ENCODE data around the gene OR2T5.
"Not testable (repeated sequence)": the region's sequence is repeated elsewhere in the genome, so short reads cannot be mapped to it uniquely, and the experiment has no call there.

OR2T5 gene, protein sequence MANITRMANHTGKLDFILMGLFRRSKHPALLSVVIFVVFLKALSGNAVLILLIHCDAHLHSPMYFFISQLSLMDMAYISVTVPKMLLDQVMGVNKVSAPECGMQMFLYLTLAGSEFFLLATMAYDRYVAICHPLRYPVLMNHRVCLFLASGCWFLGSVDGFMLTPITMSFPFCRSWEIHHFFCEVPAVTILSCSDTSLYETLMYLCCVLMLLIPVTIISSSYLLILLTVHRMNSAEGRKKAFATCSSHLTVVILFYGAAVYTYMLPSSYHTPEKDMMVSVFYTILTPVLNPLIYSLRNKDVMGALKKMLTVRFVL

DNA sequence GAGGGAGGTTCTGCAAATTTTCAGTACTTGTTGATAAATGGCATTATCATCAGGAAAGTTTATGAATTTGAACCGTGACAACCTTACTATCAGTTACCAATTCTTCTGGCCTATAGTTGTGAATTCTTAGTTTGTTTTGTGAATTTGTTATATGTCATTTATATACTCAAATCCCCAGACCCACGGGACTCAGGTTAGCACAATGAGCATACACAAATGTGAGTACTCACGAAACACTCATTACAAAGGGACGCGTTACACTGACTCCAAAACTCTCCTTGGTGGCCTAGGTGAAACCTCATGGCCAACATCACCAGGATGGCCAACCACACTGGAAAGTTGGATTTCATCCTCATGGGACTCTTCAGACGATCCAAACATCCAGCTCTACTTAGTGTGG is at the start of gene OR2T5:
OR2T5 (plus strand) TSS at position 301 of the 400 bp plus-strand sequence; CDS start at position 301, 0 bp downstream.
- H3K4me3 ChIP-seq (ENCODE audit: low read length): not testable (repeated sequence)

- H3K4me3 ChIP-seq (ENCODE audit: low read length): not testable (repeated sequence)
These were observed 49.7 kb upstream of the OR2T5 start for GRCh38 chr1:248438668-248439067.

- not testable (repeated sequence) for H3K4me3 ChIP-seq (ENCODE audit: low read length)
These were observed 49.1 kb upstream of the OR2T5 start for GRCh38 chr1:248439283-248439682.

GRCh38 chr1:248442500-248443277 is 45.7 kb upstream of the OR2T5 start:
- not testable (repeated sequence) for H3K4me3 ChIP-seq (ENCODE audit: low read length)

GRCh38 chr1:248444603-248445002 is 43.8 kb upstream of the OR2T5 start:
- H3K4me3 ChIP-seq (ENCODE audit: low read length): not testable (repeated sequence)

GRCh38 chr1:248445399-248445798 is 43.0 kb upstream of the OR2T5 start, which contains the start of gene OR2T2:
Gene OR2T2, plus strand, starts transcription at chr1:248445637. Its CDS starts 7,161 bp downstream, at chr1:248452798.
- not testable (repeated sequence) for H3K4me3 ChIP-seq (ENCODE audit: low read length)

- not testable (repeated sequence) for H3K4me3 ChIP-seq (ENCODE audit: low read length)
These were observed 39.8 kb upstream of the OR2T5 start for GRCh38 chr1:248448409-248449074.

DNA sequence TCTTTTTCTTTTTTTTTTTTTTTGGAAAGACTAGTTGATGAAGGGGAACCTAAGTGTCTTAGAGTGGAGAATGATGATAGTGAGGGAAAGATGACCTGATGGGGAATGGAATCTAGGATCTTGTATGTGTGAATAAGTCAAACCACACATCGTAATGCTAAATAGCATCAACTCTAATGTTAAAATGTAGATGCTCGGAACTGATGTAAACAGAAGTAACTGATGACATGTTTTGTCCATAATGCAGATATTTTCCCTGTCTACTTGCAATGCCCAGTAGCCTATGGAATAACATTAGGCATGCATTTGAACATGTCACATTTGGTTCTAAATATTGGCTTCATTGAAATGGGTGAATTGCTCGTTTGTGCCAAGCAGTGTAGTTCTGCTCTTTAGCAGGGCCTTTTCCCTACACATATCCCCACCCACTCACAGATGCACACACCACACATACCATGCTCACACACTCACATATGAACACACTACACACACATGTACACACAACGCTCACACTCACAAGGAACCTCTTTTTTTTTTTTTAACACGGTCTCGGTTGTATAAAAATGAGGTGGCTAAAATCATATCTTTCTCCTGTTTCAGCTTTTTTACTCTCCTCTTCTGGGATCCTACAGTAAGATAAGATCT is 38.4 kb upstream of the OR2T5 start:
- H3K4me3 ChIP-seq (ENCODE audit: low read length): peak overlapping the region; percentile 53; the same call in 1 of the 2 replicates

GRCh38 chr1:248450466-248451145 is 37.8 kb upstream of the OR2T5 start:
- not testable (repeated sequence) for H3K4me3 ChIP-seq (ENCODE audit: low read length)

DNA sequence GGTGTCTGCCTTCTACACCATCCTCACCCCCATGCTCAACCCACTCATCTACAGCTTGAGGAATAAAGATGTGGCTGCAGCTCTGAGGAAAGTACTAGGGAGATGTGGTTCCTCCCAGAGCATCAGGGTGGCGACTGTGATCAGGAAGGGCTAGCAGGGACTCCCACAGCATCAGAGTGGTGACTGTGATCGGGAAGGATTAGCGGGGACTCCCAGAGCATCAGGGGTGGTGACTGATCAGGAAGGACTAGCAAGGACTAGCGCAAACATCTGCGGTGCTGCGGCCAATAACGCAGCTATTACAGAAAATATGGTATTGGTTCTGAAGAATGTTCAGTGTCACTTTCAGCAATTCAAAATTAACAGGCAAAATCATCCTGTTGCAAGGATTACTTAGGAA is 34.8 kb upstream of the OR2T5 start:
- not testable (repeated sequence) for H3K4me3 ChIP-seq (ENCODE audit: low read length)

- not testable (repeated sequence) for H3K4me3 ChIP-seq (ENCODE audit: low read length)
These were observed 33.3 kb upstream of the OR2T5 start for GRCh38 chr1:248455045-248455444.

DNA sequence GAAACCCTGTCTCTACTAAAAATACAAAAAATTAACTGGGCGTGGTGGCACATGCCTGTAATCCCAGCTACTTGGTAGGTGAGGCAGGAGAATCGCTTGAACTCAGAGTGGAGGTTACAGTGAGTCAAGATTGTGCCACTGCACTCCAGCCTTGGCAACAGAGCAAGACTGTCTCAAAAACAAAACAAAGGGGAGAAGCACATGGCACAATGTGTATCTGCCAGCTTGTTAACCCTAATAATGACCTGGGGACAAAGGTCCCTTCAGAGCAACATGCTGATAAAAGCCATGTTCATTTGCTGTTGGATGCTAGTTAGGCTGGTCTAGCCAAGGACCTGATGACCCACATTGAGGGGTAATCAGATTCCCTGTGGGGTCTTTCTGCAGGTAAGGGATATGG is 31.8 kb upstream of the OR2T5 start:
- not testable (repeated sequence) for H3K4me3 ChIP-seq (ENCODE audit: low read length)

DNA sequence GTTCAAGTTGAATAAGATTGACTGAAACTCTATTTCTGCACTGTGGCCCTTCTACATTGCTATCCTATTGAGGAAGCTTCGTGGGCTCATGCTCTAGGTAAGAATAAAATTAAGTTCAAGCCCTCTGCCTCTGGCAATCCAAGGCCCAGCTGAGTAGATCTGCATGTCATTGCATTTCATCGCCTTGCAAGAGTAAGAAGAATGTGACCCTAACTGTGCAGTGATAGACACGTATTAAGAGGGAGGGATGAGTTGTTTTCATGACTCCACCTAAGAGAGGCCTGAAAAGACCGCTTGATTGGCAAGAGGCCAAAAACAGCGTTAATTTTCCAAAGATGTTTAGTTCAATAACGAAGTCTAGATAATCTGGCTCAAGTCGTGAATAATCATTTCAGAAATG is 29.3 kb upstream of the OR2T5 start:
- not testable (repeated sequence) for H3K4me3 ChIP-seq (ENCODE audit: low read length)

GRCh38 chr1:248471154-248471553 is 17.2 kb upstream of the OR2T5 start:
- no peak overlapping the region for H3K4me3 ChIP-seq (ENCODE audit: low read length)

GRCh38 chr1:248472111-248472510 is 16.3 kb upstream of the OR2T5 start:
- not testable (repeated sequence) for H3K4me3 ChIP-seq (ENCODE audit: low read length)

More at GRCh38 chr1:248471154-248471553, 17.2 kb upstream of the OR2T5 start:
- no peak for TF ChIP-seq ZNF274 (IDR thresholded peaks at IDR 0.05; ENCODE audit: low read depth, low read length)

GRCh38 chr1:248473051-248473450 is 15.3 kb upstream of the OR2T5 start, which contains the start of gene OR2T3:
Gene OR2T3, plus strand, starts transcription at chr1:248473351. Its CDS starts 0 bp downstream, at chr1:248473351.
- not testable (repeated sequence) for H3K4me3 ChIP-seq (ENCODE audit: low read length)

GRCh38 chr1:248475660-248476059 is 12.7 kb upstream of the OR2T5 start:
- H3K4me3 ChIP-seq (ENCODE audit: low read length): not testable (repeated sequence)

- H3K4me3 ChIP-seq (ENCODE audit: low read length): peak overlapping the region; percentile 36; the same call in 1 of the 2 replicates
These were observed 6.5 kb upstream of the OR2T5 start for GRCh38 chr1:248481686-248482579.

GRCh38 chr1:248496661-248497060 is 8.3 kb downstream of the OR2T5 start:
- H3K4me3 ChIP-seq (ENCODE audit: low read length): not testable (repeated sequence)

Data from GM08714 (cell line).